ENCODE measurements around the gene NEDD4L. TPM values are rescaled to one million over a fixed set of nuclear protein-coding genes. Genes with fewer than 3 reads are reported as not detected.

The NEDD4L gene
- total RNA-seq, 2 experiments from 2014 or later = 11.2 to 13.7 TPM

DNA sequence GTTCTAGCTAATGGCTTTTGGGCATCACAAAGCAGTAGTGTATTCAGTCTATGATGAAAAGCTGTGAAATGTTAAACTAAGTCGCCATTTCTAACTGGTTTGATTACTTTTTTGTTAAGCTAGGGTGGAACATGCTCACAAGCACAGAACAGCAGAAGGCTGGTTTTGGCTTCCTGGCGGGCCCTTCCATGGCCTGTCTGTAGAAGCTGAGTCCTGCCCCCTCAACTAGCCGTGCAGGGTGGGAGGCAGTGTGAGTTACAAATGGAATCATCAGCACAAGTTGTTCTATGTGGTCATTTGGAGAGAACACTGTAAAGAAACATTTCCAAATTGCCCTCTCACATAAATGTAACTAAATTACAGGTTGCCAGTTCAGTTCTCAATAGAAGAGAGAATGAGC lies 294.1 kb downstream of the NEDD4L start:
- no peaks in the 10 kb centered on the region for H3K36me3 Mint-ChIP-seq (ENCODE audit: low read depth)
- no peaks in the 10 kb centered on the region for H3K27me3 Mint-ChIP-seq
- H3K4me1 Mint-ChIP-seq (ENCODE audit: low read depth) = no peaks in the 10 kb centered on the region
- ATAC-seq (ENCODE audit: poor library complexity) (no peak), DNase-seq (no peak)
- no peak overlapping the region for H3K4me3 Mint-ChIP-seq
- no peaks in the 10 kb centered on the region for H3K36me3 ChIP-seq (ENCODE audit: insufficient read depth, low read length)
- no peaks in the 10 kb centered on the region for H3K4me1 ChIP-seq (ENCODE audit: insufficient read depth, low read length)
- ChIA-PET POLR2A (no interaction called here), CTCF (no interaction called here)
- TF ChIP-seq, protein P1, sequence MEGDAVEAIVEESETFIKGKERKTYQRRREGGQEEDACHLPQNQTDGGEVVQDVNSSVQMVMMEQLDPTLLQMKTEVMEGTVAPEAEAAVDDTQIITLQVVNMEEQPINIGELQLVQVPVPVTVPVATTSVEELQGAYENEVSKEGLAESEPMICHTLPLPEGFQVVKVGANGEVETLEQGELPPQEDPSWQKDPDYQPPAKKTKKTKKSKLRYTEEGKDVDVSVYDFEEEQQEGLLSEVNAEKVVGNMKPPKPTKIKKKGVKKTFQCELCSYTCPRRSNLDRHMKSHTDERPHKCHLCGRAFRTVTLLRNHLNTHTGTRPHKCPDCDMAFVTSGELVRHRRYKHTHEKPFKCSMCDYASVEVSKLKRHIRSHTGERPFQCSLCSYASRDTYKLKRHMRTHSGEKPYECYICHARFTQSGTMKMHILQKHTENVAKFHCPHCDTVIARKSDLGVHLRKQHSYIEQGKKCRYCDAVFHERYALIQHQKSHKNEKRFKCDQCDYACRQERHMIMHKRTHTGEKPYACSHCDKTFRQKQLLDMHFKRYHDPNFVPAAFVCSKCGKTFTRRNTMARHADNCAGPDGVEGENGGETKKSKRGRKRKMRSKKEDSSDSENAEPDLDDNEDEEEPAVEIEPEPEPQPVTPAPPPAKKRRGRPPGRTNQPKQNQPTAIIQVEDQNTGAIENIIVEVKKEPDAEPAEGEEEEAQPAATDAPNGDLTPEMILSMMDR (IDR thresholded peaks at IDR 0.05) = no peak
- intact Hi-C loops (cut with DNase I, micrococcal nuclease) = no loop called here
- H3K27me3 ChIP-seq (ENCODE audit: control insufficient read depth in 1 of 2, insufficient read depth in 2 of 2, low read length in 2 of 2) = no peaks in the 10 kb centered on the region
- H3K27ac ChIP-seq (ENCODE audit: low read depth in 1 of 2, low read length in 2 of 2) = no peak overlapping the region
- H3K27ac Mint-ChIP-seq = no peak overlapping the region
- H3K9me3 Mint-ChIP-seq = no peaks in the 10 kb centered on the region
- no peaks in the 10 kb centered on the region for H3K9me3 ChIP-seq (ENCODE audit: control insufficient read depth in 1 of 2, insufficient read depth in 1 of 2, low read length in 2 of 2)
- H3K4me3 ChIP-seq (ENCODE audit: low read length) = no peak overlapping the region

DNA sequence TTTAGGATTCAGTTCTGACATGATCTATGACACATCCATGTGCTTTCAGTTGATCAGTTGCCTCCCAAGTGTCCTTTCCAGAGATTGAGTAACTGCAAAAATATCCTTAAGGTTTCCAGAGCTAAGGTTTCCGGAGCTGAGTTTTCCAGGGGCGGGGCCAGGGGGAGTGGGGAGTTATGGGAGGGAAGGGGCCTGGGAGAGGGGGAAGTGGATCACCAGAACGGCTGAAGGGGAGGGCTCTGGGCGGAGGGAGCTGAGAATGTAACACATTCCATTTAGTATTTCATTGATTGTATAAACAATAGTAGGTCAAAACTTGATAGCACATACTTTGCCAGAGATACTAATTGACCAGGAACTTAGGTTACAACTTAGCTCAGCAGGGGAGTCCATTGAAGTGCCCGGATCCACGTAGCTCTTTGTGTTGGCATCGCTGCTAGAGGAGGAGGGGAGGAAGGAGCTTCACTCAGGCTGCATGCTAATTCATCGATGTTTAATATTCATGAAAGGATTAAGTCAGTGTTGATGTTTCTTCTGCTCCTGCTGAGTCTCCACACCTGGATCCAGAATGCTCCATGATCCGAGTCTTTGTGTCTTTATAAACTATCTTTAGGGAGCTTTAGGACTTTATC lies 295.1 kb downstream of the NEDD4L start:
- Histone ChIP-seq H3K27ac (ENCODE audit: low read depth in 1 of 2, low read length in 2 of 2) (no peak overlapping the region), H3K9me3 (ENCODE audit: control insufficient read depth in 1 of 2, insufficient read depth in 1 of 2, low read length in 2 of 2) (no peaks in the 10 kb centered on the region), H3K36me3 (ENCODE audit: insufficient read depth, low read length) (no peaks in the 10 kb centered on the region), H3K4me1 (ENCODE audit: insufficient read depth, low read length) (no peaks in the 10 kb centered on the region), H3K27me3 (ENCODE audit: control insufficient read depth in 1 of 2, insufficient read depth in 2 of 2, low read length in 2 of 2) (no peaks in the 10 kb centered on the region), H3K4me3 (ENCODE audit: low read length) (no peak overlapping the region)
- no peaks in the 10 kb centered on the region for H3K4me1 Mint-ChIP-seq (ENCODE audit: low read depth)
- DNase-seq (no peak), ATAC-seq (ENCODE audit: poor library complexity) (no peak)
- intact Hi-C loops (cut with DNase I, micrococcal nuclease) = no loop called here
- TF ChIP-seq, protein P1 (IDR thresholded peaks at IDR 0.05) = no peak
- ChIA-PET POLR2A (no interaction called here), CTCF (no interaction called here)
- H3K36me3 Mint-ChIP-seq (ENCODE audit: low read depth) = no peaks in the 10 kb centered on the region
- no peak overlapping the region for H3K4me3 Mint-ChIP-seq
- no peaks in the 10 kb centered on the region for H3K9me3 Mint-ChIP-seq
- no peak overlapping the region for H3K27ac Mint-ChIP-seq
- H3K27me3 Mint-ChIP-seq = no peaks in the 10 kb centered on the region

DNA sequence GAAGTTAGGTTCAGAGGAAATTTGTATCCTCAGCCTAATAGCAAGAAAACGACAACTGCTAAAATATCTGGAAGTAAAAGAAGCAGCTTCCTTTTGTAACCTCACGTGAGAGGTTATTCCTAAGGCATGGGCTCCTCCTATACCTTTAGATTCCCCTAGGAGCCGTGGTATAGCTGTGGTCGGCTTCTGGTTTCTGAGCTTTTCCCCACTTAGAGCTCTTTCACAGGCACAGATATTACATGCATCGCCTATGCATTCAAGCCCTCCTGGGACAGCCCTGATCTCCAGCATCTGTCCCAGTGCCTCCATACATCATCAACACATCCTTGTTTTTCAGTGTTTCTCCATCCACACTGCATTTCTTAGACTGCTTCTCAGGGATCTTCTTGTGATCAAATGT lies 295.9 kb downstream of the NEDD4L start:
- no peaks in the 10 kb centered on the region for H3K36me3 Mint-ChIP-seq (ENCODE audit: low read depth)
- no peak overlapping the region for H3K4me3 Mint-ChIP-seq
- no peaks in the 10 kb centered on the region for H3K9me3 Mint-ChIP-seq
- H3K9me3 ChIP-seq (ENCODE audit: control insufficient read depth in 1 of 2, insufficient read depth in 1 of 2, low read length in 2 of 2) = no peaks in the 10 kb centered on the region
- no peak for DNase-seq
- TF ChIP-seq, protein P1 (IDR thresholded peaks at IDR 0.05) = no peak
- H3K27ac ChIP-seq (ENCODE audit: low read depth in 1 of 2, low read length in 2 of 2) = no peak overlapping the region
- H3K27ac Mint-ChIP-seq = no peak overlapping the region
- ChIA-PET CTCF (no interaction called here), POLR2A (no interaction called here)
- intact Hi-C loops (cut with DNase I, micrococcal nuclease) = no loop called here
- H3K27me3 Mint-ChIP-seq = no peaks in the 10 kb centered on the region
- H3K36me3 ChIP-seq (ENCODE audit: insufficient read depth, low read length) = no peaks in the 10 kb centered on the region
- H3K4me1 ChIP-seq (ENCODE audit: insufficient read depth, low read length) = no peaks in the 10 kb centered on the region
- no peaks in the 10 kb centered on the region for H3K27me3 ChIP-seq (ENCODE audit: control insufficient read depth in 1 of 2, insufficient read depth in 2 of 2, low read length in 2 of 2)
- ATAC-seq (ENCODE audit: poor library complexity) = no peak
- H3K4me1 Mint-ChIP-seq (ENCODE audit: low read depth) = no peaks in the 10 kb centered on the region
- H3K4me3 ChIP-seq (ENCODE audit: low read length) = no peak overlapping the region

All from CD4-positive, alpha-beta T cell (primary cell).